ENCODE results near the gene TRAPPC1. TPM values are rescaled to one million over a fixed set of nuclear protein-coding genes. Genes with fewer than 3 reads are reported as not detected.

Gene TRAPPC1
- total and polyA plus RNA-seq, 2 experiments from 2014 or later = 37.8 to 321 TPM

GRCh38 chr17:7916808-7917207, 14.9 kb downstream of the TRAPPC1 start:
- Histone ChIP-seq H3K79me2 (ENCODE audit: insufficient read depth) (peaks cover 8% of the 10 kb centered on the region), H3K9me3 (ENCODE audit: low read depth) (no peaks in the 10 kb centered on the region), H3K4me3 (peak overlapping the region; percentile 72), H3K27me3 (replicated peaks; ENCODE audit: insufficient read depth) (no peaks in the 10 kb centered on the region), H3F3A (ENCODE audit: insufficient read depth) (peaks cover 42% of the 10 kb centered on the region), H3K36me3 (ENCODE audit: low read depth) (no peaks in the 10 kb centered on the region), H3K4me2 (ENCODE audit: unreplicated experiment) (peak overlapping the region; percentile 26), H3K4me1 (ENCODE audit: insufficient read depth) (peaks cover 16% of the 10 kb centered on the region), H3K27ac (peak overlapping the region; percentile 76), H2AFZ (peak overlapping the region; percentile 63), H3K9ac (peak overlapping the region; percentile 73), H3K9me2 (ENCODE audit: insufficient read depth) (no peaks in the 10 kb centered on the region), H4K20me1 (ENCODE audit: insufficient read depth) (no peaks in the 10 kb centered on the region)
- in situ Hi-C loops (cut with MboI) = no loop called here
- peak; percentile 66 for DNase-seq
- 12 to 14% methylated on average over 2 of the region's 2 CpGs for WGBS, 2 experiments (ENCODE audit: low coverage in 1 of 2, low lambda C conversion rate in 2 of 2, missing lambda C conversion rate in 2 of 2)
- no peak for TF ChIP-seq EZH2 (IDR thresholded peaks at IDR 0.05; ENCODE audit: insufficient read depth, poor library complexity, severe bottlenecking)
- no peak for TF ChIP-seq EZH2phosphoT487 (IDR thresholded peaks at IDR 0.05; ENCODE audit: insufficient read depth, low read depth)

GRCh38 chr17:7916385-7916682, 15.4 kb downstream of the TRAPPC1 start:
- peak overlapping the region; percentile 26 for H3K4me2 ChIP-seq (ENCODE audit: unreplicated experiment)
- peak overlapping the region; percentile 76 for H3K27ac ChIP-seq
- DNase-seq = no peak
- no peaks in the 10 kb centered on the region for H3K9me3 ChIP-seq (ENCODE audit: low read depth)
- in situ Hi-C loops (cut with MboI) = no loop called here
- H3F3A ChIP-seq (ENCODE audit: insufficient read depth) = peaks cover 40% of the 10 kb centered on the region
- peaks cover 16% of the 10 kb centered on the region for H3K4me1 ChIP-seq (ENCODE audit: insufficient read depth)
- 44% methylated on average over 12 to 13 of the region's 15 CpGs for WGBS, 2 experiments (ENCODE audit: low coverage in 1 of 2, low lambda C conversion rate in 2 of 2, missing lambda C conversion rate in 2 of 2)
- H4K20me1 ChIP-seq (ENCODE audit: insufficient read depth) = no peaks in the 10 kb centered on the region
- peak overlapping the region; percentile 72 for H3K4me3 ChIP-seq
- H2AFZ ChIP-seq = peak overlapping the region; percentile 63
- peaks cover 8% of the 10 kb centered on the region for H3K79me2 ChIP-seq (ENCODE audit: insufficient read depth)
- no peaks in the 10 kb centered on the region for H3K9me2 ChIP-seq (ENCODE audit: insufficient read depth)
- peak overlapping the region; percentile 73 for H3K9ac ChIP-seq
- TF ChIP-seq EZH2phosphoT487 (IDR thresholded peaks at IDR 0.05; ENCODE audit: insufficient read depth, low read depth) (no peak), EZH2 (IDR thresholded peaks at IDR 0.05; ENCODE audit: insufficient read depth, poor library complexity, severe bottlenecking) (no peak)
- H3K36me3 ChIP-seq (ENCODE audit: low read depth) = no peaks in the 10 kb centered on the region
- H3K27me3 ChIP-seq (replicated peaks; ENCODE audit: insufficient read depth) = no peaks in the 10 kb centered on the region

- Histone ChIP-seq H3K27me3 (replicated peaks; ENCODE audit: insufficient read depth) (no peaks in the 10 kb centered on the region), H3K27ac (peak within 1 kb of the TSS; percentile 76), H3K9me2 (ENCODE audit: insufficient read depth) (no peaks in the 10 kb centered on the region), H3K9ac (peak within 1 kb of the TSS; percentile 73), H3K4me1 (ENCODE audit: insufficient read depth) (peaks cover 16% of the 10 kb centered on the region), H3K4me2 (ENCODE audit: unreplicated experiment) (peak within 1 kb of the TSS; percentile 80), H3K36me3 (ENCODE audit: low read depth) (no peaks in the 10 kb centered on the region), H3K9me3 (ENCODE audit: low read depth) (no peaks in the 10 kb centered on the region), H4K20me1 (ENCODE audit: insufficient read depth) (no peaks in the 10 kb centered on the region), H3F3A (ENCODE audit: insufficient read depth) (peaks cover 40% of the 10 kb centered on the region), H2AFZ (peak within 1 kb of the TSS; percentile 66), H3K4me3 (peak within 1 kb of the TSS; percentile 72), H3K79me2 (ENCODE audit: insufficient read depth) (peaks cover 8% of the 10 kb centered on the region)
- WGBS, 2 experiments (ENCODE audit: low coverage in 1 of 2, low lambda C conversion rate in 2 of 2, missing lambda C conversion rate in 2 of 2) = 2 to 3% methylated on average over 57 to 98 of the region's 100 CpGs
- in situ Hi-C loops (cut with MboI) = no loop called here
- TF ChIP-seq EZH2phosphoT487 (IDR thresholded peaks at IDR 0.05; ENCODE audit: insufficient read depth, low read depth) (no peak), EZH2 (IDR thresholded peaks at IDR 0.05; ENCODE audit: insufficient read depth, poor library complexity, severe bottlenecking) (no peak)
- peak; percentile 98 for DNase-seq
These were observed 15.9 kb downstream of the TRAPPC1 start, which contains the start of gene RNF227 for GRCh38 chr17:7915611-7916384. Gene RNF227, minus strand, starts transcription at chr17:7916289. Its CDS starts 94 bp downstream, at chr17:7916195.

- H3K9me2 ChIP-seq (ENCODE audit: insufficient read depth) = no peaks in the 10 kb centered on the region
- WGBS, 2 experiments (ENCODE audit: low coverage in 1 of 2, low lambda C conversion rate in 2 of 2, missing lambda C conversion rate in 2 of 2) = 3 to 4% methylated on average over 15 of the region's 15 CpGs
- in situ Hi-C loops (cut with MboI) = no loop called here
These were observed 16.6 kb downstream of the TRAPPC1 start for GRCh38 chr17:7915179-7915610.

More at GRCh38 chr17:7915179-7915610, 16.6 kb downstream of the TRAPPC1 start:
- no peaks in the 10 kb centered on the region for H4K20me1 ChIP-seq (ENCODE audit: insufficient read depth)
- H3F3A ChIP-seq (ENCODE audit: insufficient read depth) = peaks cover 40% of the 10 kb centered on the region
- H3K36me3 ChIP-seq (ENCODE audit: low read depth) = no peaks in the 10 kb centered on the region
- TF ChIP-seq EZH2phosphoT487 (IDR thresholded peaks at IDR 0.05; ENCODE audit: insufficient read depth, low read depth) = no peak
- TF ChIP-seq EZH2 (IDR thresholded peaks at IDR 0.05; ENCODE audit: insufficient read depth, poor library complexity, severe bottlenecking) = no peak
- H3K9ac ChIP-seq = peak overlapping the region; percentile 73
- H3K27me3 ChIP-seq (replicated peaks; ENCODE audit: insufficient read depth) = no peaks in the 10 kb centered on the region
- H3K79me2 ChIP-seq (ENCODE audit: insufficient read depth) = peaks cover 8% of the 10 kb centered on the region
- DNase-seq = peak; percentile 67
- peak overlapping the region; percentile 76 for H3K27ac ChIP-seq
- H3K4me2 ChIP-seq (ENCODE audit: unreplicated experiment) = peak overlapping the region; percentile 80
- peaks cover 16% of the 10 kb centered on the region for H3K4me1 ChIP-seq (ENCODE audit: insufficient read depth)
- peak overlapping the region; percentile 72 for H3K4me3 ChIP-seq
- H2AFZ ChIP-seq = peak overlapping the region; percentile 66
- no peaks in the 10 kb centered on the region for H3K9me3 ChIP-seq (ENCODE audit: low read depth)

Measured in GM23248 (cell line).